Measurements from ENCODE around the gene DBNDD1.

DBNDD1 gene

GRCh38 chr16:89986600-89986999 lies 32.7 kb downstream of the DBNDD1 start:
- Histone ChIP-seq H3K27ac (no peak overlapping the region), H3K27me3 (replicated peaks) (no peaks in the 10 kb centered on the region), H3K36me3 (replicated peaks) (peaks cover 50% of the 10 kb centered on the region), H3K4me3 (ENCODE audit: low read depth, low read length) (no peak overlapping the region)
- in situ Hi-C loops (cut with HindIII; ENCODE audit: low pct_ligation_motif_present, low sequenced_read_pairs) = no loop called here
- DNase-seq = no peak
- no peak for TF ChIP-seq CTCF (IDR thresholded peaks at IDR 0.05; ENCODE audit: low read depth, low read length, missing control alignments)

- TF ChIP-seq CTCF (IDR thresholded peaks at IDR 0.05; ENCODE audit: low read depth, low read length, missing control alignments) = no peak
- DNase-seq = no peak
- no peaks in the 10 kb centered on the region for H3K27me3 ChIP-seq (replicated peaks)
- no peak overlapping the region for H3K27ac ChIP-seq
- no peak overlapping the region for H3K4me3 ChIP-seq (ENCODE audit: low read depth, low read length)
- in situ Hi-C loops (cut with HindIII; ENCODE audit: low pct_ligation_motif_present, low sequenced_read_pairs) = no loop called here
- peaks cover 46% of the 10 kb centered on the region for H3K36me3 ChIP-seq (replicated peaks)
These were observed 34.0 kb downstream of the DBNDD1 start for GRCh38 chr16:89985219-89985618.

- H3K27ac ChIP-seq = no peak overlapping the region
- H3K27me3 ChIP-seq (replicated peaks) = no peaks in the 10 kb centered on the region
- no peak for DNase-seq
- no peak overlapping the region for H3K4me3 ChIP-seq (ENCODE audit: low read depth, low read length)
- H3K36me3 ChIP-seq (replicated peaks) = peaks cover 48% of the 10 kb centered on the region
- in situ Hi-C loops (cut with HindIII; ENCODE audit: low pct_ligation_motif_present, low sequenced_read_pairs) = no loop called here
- no peak for TF ChIP-seq CTCF (IDR thresholded peaks at IDR 0.05; ENCODE audit: low read depth, low read length, missing control alignments)
These were observed 35.0 kb downstream of the DBNDD1 start for GRCh38 chr16:89984216-89984615.

- Histone ChIP-seq H3K4me3 (ENCODE audit: low read depth, low read length) (no peak overlapping the region), H3K36me3 (replicated peaks) (peaks cover 45% of the 10 kb centered on the region), H3K27me3 (replicated peaks) (no peaks in the 10 kb centered on the region), H3K27ac (no peak overlapping the region)
- no peak for TF ChIP-seq CTCF (IDR thresholded peaks at IDR 0.05; ENCODE audit: low read depth, low read length, missing control alignments)
- in situ Hi-C loops (cut with HindIII; ENCODE audit: low pct_ligation_motif_present, low sequenced_read_pairs) = no loop called here
- no peak for DNase-seq
These were observed 35.7 kb downstream of the DBNDD1 start for GRCh38 chr16:89983536-89983935.

- in situ Hi-C loops (cut with HindIII; ENCODE audit: low pct_ligation_motif_present, low sequenced_read_pairs) = no loop called here
- H3K27me3 ChIP-seq (replicated peaks) = no peaks in the 10 kb centered on the region
- peaks cover 52% of the 10 kb centered on the region for H3K36me3 ChIP-seq (replicated peaks)
- no peak for DNase-seq
- H3K4me3 ChIP-seq (ENCODE audit: low read depth, low read length) = no peak overlapping the region
- no peak overlapping the region for H3K27ac ChIP-seq
- no peak for TF ChIP-seq CTCF (IDR thresholded peaks at IDR 0.05; ENCODE audit: low read depth, low read length, missing control alignments)
These were observed 36.9 kb downstream of the DBNDD1 start for GRCh38 chr16:89982318-89982717.

GRCh38 chr16:89981414-89981813 lies 37.8 kb downstream of the DBNDD1 start:
- in situ Hi-C loops (cut with HindIII; ENCODE audit: low pct_ligation_motif_present, low sequenced_read_pairs) = no loop called here
- DNase-seq = no peak
- peaks cover 46% of the 10 kb centered on the region for H3K36me3 ChIP-seq (replicated peaks)

More at GRCh38 chr16:89981414-89981813, 37.8 kb downstream of the DBNDD1 start:
- no peaks in the 10 kb centered on the region for H3K27me3 ChIP-seq (replicated peaks)
- no peak for TF ChIP-seq CTCF (IDR thresholded peaks at IDR 0.05; ENCODE audit: low read depth, low read length, missing control alignments)
- no peak overlapping the region for H3K27ac ChIP-seq
- H3K4me3 ChIP-seq (ENCODE audit: low read depth, low read length) = no peak overlapping the region
